Tracheal epithelial cell (primary cell): Measurements from ENCODE around the gene NDUFAF8. TPM values are rescaled to one million over a fixed set of nuclear protein-coding genes. Genes with fewer than 3 reads are reported as not detected.

Experiments
- total RNA-seq: library from RNA; depleted of rRNA; stranded (reverse); fragments of >200 nt; gene quantifications from 2 replicates; pipeline ENCODE4 v1.2.1, GENCODE V29; 2014

The NDUFAF8 gene
- total RNA-seq: 33.3 and 43.1 TPM in 2 replicates

GRCh38 chr17:81238815-81239713 lies at the start of gene NDUFAF8, which contains the start of gene TEPSIN:
NDUFAF8 (plus strand) TSS chr17:81239318; CDS start chr17:81239364, 46 bp downstream.
TEPSIN (minus strand) TSS chr17:81239055; CDS start chr17:81239033, 22 bp downstream.

GRCh38 chr17:81222906-81223761 lies 16.0 kb upstream of the NDUFAF8 start, which contains the start of gene CEP131:
CEP131 (minus strand) TSS chr17:81222965; CDS start chr17:81220056, 2,909 bp downstream.

Other genes with a start within 250 kb of the NDUFAF8 start
- gene CHMP6, start 247.5 kb upstream of the NDUFAF8 start, total RNA-seq: 4.0 and 10.1 TPM in 2 replicates
- 69.4 and 80.8 TPM in 2 replicates for gene BAIAP2, start 204.2 kb upstream of the NDUFAF8 start, total RNA-seq
- gene PVALEF, start 73.8 kb upstream of the NDUFAF8 start, total RNA-seq: not detected in 2 replicates
- gene AATK, start 73.1 kb upstream of the NDUFAF8 start, total RNA-seq: 0.48 and 1.1 TPM in 2 replicates
- gene CEP131, start 16.4 kb upstream of the NDUFAF8 start, total RNA-seq: 8.9 and 11.5 TPM in 2 replicates
- gene TEPSIN, start 263 bp upstream of the NDUFAF8 start, total RNA-seq: 6.7 and 11.9 TPM in 2 replicates
- 54.1 and 64.8 TPM in 2 replicates for gene SLC38A10, start 56.0 kb downstream of the NDUFAF8 start, total RNA-seq
- gene BAHCC1, start 156.1 kb downstream of the NDUFAF8 start, total RNA-seq: 1.5 and 1.7 TPM in 2 replicates